Prostate gland (tissue), 2 donors: Measurements from ENCODE around the gene CXADR.

ENCODE experiments used
- CTCF ChIP-seq, 4 experiments: fragments of 200-600 bp in 2 of 4; fragments of 450-650 bp in 2 of 4; sonication (generic) in 2 of 4; IDR thresholded peaks; 1 replicate in 3 of 4; 2 replicates in 1 of 4; pipeline ENCODE4 v1.5.1; 2016 to 2019; ENCODE audit warnings: antibody characterized with exemption in 4 of 4, mild to moderate bottlenecking in 2 of 4, moderate library complexity in 2 of 4
- POLR2AphosphoS5 ChIP-seq: sonication (generic); formaldehyde crosslinking; IDR thresholded peaks from one replicate; pipeline ENCODE4 v1.6.1; 2017; ENCODE audit warnings: antibody characterized with exemption

- no peak for TF ChIP-seq CTCF (IDR thresholded peaks at IDR 0.05)
- TF ChIP-seq POLR2AphosphoS5: no peak
Measured at GRCh38 chr21:17494051-17494450, 18.8 kb upstream of the CXADR start.
